Measurements from ENCODE around the gene U2SURP.

Gene U2SURP

GRCh38 chr3:142966808-142967207 lies 34.6 kb upstream of the U2SURP start:
- no peak overlapping the region for H3K4me3 ChIP-seq (ENCODE audit: control insufficient read depth, low read depth, low read length)
- DNase-seq (ENCODE audit: low read depth) = no peak
- TF ChIP-seq CTCF (conservative IDR thresholded peaks at IDR 0.05; ENCODE audit: control insufficient read depth, insufficient read depth, low read depth, low read length) = no peak

GRCh38 chr3:142968319-142969025 lies 32.9 kb upstream of the U2SURP start:
- no peak overlapping the region for H3K4me3 ChIP-seq (ENCODE audit: control insufficient read depth, low read depth, low read length)
- no peak for DNase-seq (ENCODE audit: low read depth)
- TF ChIP-seq CTCF (conservative IDR thresholded peaks at IDR 0.05; ENCODE audit: control insufficient read depth, insufficient read depth, low read depth, low read length) = no peak

- no peak for DNase-seq (ENCODE audit: low read depth)
- TF ChIP-seq CTCF (conservative IDR thresholded peaks at IDR 0.05; ENCODE audit: control insufficient read depth, insufficient read depth, low read depth, low read length) = no peak
- no peak overlapping the region for H3K4me3 ChIP-seq (ENCODE audit: control insufficient read depth, low read depth, low read length)
Measured at GRCh38 chr3:142971431-142971830, 29.9 kb upstream of the U2SURP start.

- H3K4me3 ChIP-seq (ENCODE audit: control insufficient read depth, low read depth, low read length) = no peak overlapping the region
- no peak for TF ChIP-seq CTCF (conservative IDR thresholded peaks at IDR 0.05; ENCODE audit: control insufficient read depth, insufficient read depth, low read depth, low read length)
- DNase-seq (ENCODE audit: low read depth) = no peak
Measured at GRCh38 chr3:142972092-142972753, 29.1 kb upstream of the U2SURP start.

GRCh38 chr3:142973217-142974009 lies 28.0 kb upstream of the U2SURP start:
- H3K4me3 ChIP-seq (ENCODE audit: control insufficient read depth, low read depth, low read length) = no peak overlapping the region
- no peak for TF ChIP-seq CTCF (conservative IDR thresholded peaks at IDR 0.05; ENCODE audit: control insufficient read depth, insufficient read depth, low read depth, low read length)
- DNase-seq (ENCODE audit: low read depth) = no peak

- no peak for TF ChIP-seq CTCF (conservative IDR thresholded peaks at IDR 0.05; ENCODE audit: control insufficient read depth, insufficient read depth, low read depth, low read length)
- H3K4me3 ChIP-seq (ENCODE audit: control insufficient read depth, low read depth, low read length) = no peak overlapping the region
- DNase-seq (ENCODE audit: low read depth) = no peak
Measured at GRCh38 chr3:142975316-142975995, 25.9 kb upstream of the U2SURP start.

Measured in fibroblast of mammary gland (primary cell).